Activated B cell treated with CpG ODN at 0.5 μM for 24 hours (primary cell): ENCODE data around the gene MICALL1. TPM values are rescaled to one million over a fixed set of nuclear protein-coding genes. Genes with fewer than 3 reads are reported as not detected.

Experiments
- ATAC-seq: fragments of 200-7000 bp; cut with Tn5 transposase; one replicate; pipeline ENCODE4 v1.10.0; 2021; ENCODE audit warnings: low read depth, mild to moderate bottlenecking, moderate library complexity
- CTCF ChIA-PET: fragments of 350-600 bp; sonication (Branson Sonifier 250); formaldehyde crosslinking; loops from one replicate; lab custom pipeline; 2021; ENCODE audit warnings: antibody characterized with exemption; lab: Charles Lee
- POLR2A ChIA-PET: fragments of 350-600 bp; sonication (Branson Sonifier 250); formaldehyde crosslinking; loops from one replicate; lab custom pipeline; 2021; ENCODE audit warnings: antibody characterized with exemption; lab: Charles Lee
- DNase-seq: peaks from one replicate; pipeline ENCODE4 v3.0.0; 2022
- H3K27ac Mint-ChIP-seq: one replicate; pipeline ENCODE4 v1.8.0; 2020; ENCODE audit warnings: mixed read lengths
- H3K27me3 Mint-ChIP-seq: one replicate; pipeline ENCODE4 v1.8.0; 2021; ENCODE audit warnings: mixed read lengths
- H3K36me3 Mint-ChIP-seq: one replicate; pipeline ENCODE4 v1.8.0; 2021; ENCODE audit warnings: low read depth, mixed read lengths
- H3K4me1 Mint-ChIP-seq: one replicate; pipeline ENCODE4 v1.8.0; 2021; ENCODE audit warnings: mixed read lengths
- H3K4me3 Mint-ChIP-seq: one replicate; pipeline ENCODE4 v1.8.0; 2020; ENCODE audit warnings: mild to moderate bottlenecking, mixed read lengths
- H3K9me3 Mint-ChIP-seq: one replicate; pipeline ENCODE4 v1.8.0; 2020; ENCODE audit warnings: mixed read lengths
- intact Hi-C: fragments of 100-400 bp; cut with micrococcal nuclease; formaldehyde crosslinking; loops from one replicate; pipeline ENCODE4 v1.15.1; 2024
- total RNA-seq: library from RNA; stranded (reverse); gene quantifications from 2 replicates; pipeline ENCODE4 v1.2.3, GENCODE V29; 2022
- TF ChIP-seq, protein P1 (sequence below): fragments of 200-600 bp; IDR thresholded peaks from one replicate; pipeline ENCODE4 v1.8.0; 2022; ENCODE audit warnings: antibody characterized with exemption, mild to moderate bottlenecking

Gene MICALL1
- total RNA-seq, 1 donor from 2014 or later = 27.6 TPM

DNA sequence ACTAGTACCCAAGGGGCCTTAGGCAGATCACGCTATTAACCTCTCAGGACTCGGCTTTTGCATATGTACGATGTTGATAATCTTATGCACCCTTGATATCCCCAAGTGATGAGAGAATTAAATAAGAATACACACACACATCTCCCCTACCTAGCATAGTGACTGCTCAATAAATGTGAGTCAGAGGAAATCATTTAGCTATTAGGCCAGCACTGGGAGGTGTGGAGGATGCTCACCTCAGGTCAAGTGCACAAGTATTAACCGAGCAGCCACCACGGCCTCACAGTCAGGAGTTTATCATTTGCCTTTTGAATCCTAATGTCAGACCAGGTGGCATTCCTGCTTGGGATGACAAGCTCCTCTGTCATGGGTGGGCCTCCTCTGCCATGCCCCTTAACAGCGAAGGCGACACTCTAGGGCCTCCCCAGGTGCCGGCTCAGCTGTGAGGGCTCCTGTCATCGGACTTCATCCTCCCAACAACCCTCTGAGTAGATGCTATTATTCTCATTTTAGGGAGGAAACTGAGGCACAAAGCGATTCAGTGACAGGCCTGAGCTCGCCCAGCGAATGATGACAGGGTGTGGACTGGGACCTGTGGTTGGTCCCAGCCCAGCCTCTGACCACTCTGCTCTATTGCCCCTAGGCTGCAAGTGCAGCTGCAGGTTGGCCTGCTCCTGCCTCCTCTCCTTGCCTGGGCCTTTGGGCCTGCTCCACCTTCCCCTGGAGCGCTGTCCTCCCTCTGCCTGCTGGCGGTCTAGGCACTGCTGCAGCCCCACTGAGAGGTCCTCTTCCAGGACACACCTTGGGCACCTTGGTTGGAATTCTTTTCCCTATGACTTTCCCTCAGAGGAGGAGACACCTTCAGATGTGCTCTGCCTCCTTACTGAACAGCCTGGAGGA lies 83.3 kb downstream of the MICALL1 start:
- ATAC-seq = no peak
- Mint-ChIP-seq H3K4me3 (no peak overlapping the region), H3K27me3 (no peaks in the 10 kb centered on the region), H3K36me3 (no peaks in the 10 kb centered on the region), H3K4me1 (peaks cover 2% of the 10 kb centered on the region), H3K9me3 (no peaks in the 10 kb centered on the region), H3K27ac (no peak overlapping the region)
- intact Hi-C loops = no loop called here
- DNase-seq = no peak
- TF ChIP-seq, protein P1, sequence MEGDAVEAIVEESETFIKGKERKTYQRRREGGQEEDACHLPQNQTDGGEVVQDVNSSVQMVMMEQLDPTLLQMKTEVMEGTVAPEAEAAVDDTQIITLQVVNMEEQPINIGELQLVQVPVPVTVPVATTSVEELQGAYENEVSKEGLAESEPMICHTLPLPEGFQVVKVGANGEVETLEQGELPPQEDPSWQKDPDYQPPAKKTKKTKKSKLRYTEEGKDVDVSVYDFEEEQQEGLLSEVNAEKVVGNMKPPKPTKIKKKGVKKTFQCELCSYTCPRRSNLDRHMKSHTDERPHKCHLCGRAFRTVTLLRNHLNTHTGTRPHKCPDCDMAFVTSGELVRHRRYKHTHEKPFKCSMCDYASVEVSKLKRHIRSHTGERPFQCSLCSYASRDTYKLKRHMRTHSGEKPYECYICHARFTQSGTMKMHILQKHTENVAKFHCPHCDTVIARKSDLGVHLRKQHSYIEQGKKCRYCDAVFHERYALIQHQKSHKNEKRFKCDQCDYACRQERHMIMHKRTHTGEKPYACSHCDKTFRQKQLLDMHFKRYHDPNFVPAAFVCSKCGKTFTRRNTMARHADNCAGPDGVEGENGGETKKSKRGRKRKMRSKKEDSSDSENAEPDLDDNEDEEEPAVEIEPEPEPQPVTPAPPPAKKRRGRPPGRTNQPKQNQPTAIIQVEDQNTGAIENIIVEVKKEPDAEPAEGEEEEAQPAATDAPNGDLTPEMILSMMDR = no peak
- POLR2A ChIA-PET = no interaction called here
- CTCF ChIA-PET = no interaction called here

DNA sequence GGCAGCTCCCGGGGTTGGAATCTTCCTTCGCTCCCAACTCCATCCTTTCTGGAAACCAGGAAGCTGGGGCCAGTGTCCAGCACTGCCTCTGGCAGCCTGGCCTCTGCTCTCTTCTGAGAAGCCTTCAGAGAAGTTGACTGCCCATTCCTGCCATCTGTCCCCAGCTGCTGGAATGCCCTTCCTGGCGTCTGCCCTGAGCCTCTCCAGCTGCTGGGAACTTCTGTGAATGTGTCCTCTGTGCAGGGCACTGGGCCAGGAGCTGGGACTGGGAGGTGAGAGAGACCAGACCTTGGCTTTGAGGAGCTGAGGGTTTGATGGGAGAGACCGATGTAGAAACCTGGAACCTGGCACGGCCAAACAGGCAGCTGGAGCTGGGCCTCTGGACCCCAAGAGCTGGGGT lies 84.2 kb downstream of the MICALL1 start:
- ChIA-PET CTCF (no interaction called here), POLR2A (no interaction called here)
- Mint-ChIP-seq H3K9me3 (no peaks in the 10 kb centered on the region), H3K4me3 (no peak overlapping the region), H3K36me3 (no peaks in the 10 kb centered on the region), H3K27me3 (no peaks in the 10 kb centered on the region), H3K4me1 (peaks cover 5% of the 10 kb centered on the region), H3K27ac (no peak overlapping the region)
- TF ChIP-seq, protein P1 = no peak
- ATAC-seq = no peak
- DNase-seq = no peak
- intact Hi-C loops = no loop called here

DNA sequence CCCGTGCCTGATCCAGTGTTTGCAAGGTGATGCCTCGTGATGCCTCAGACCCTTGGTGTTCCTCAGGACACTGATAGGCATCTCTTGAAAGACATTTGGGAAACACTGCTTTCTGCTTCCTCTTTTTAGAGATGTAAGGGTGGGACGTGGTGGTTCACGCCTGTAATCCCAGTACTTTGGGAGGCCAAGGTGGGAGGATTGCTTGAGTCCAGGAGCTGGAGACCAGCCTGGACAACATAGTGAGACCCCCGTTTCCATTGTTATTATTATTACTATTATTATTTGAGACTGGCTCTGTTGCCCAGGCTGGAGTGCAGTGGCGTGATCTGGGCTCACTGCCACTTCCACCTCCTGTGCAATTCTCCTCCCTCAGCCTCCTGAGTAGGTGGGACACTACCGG lies 84.8 kb downstream of the MICALL1 start:
- no peak for DNase-seq
- no peaks in the 10 kb centered on the region for H3K36me3 Mint-ChIP-seq
- ChIA-PET POLR2A (no interaction called here), CTCF (no interaction called here)
- no peaks in the 10 kb centered on the region for H3K27me3 Mint-ChIP-seq
- ATAC-seq = no peak
- H3K4me1 Mint-ChIP-seq = peaks cover 10% of the 10 kb centered on the region
- no peak overlapping the region for H3K27ac Mint-ChIP-seq
- TF ChIP-seq, protein P1 = no peak
- H3K9me3 Mint-ChIP-seq = no peaks in the 10 kb centered on the region
- H3K4me3 Mint-ChIP-seq = no peak overlapping the region
- intact Hi-C loops = no loop called here

DNA sequence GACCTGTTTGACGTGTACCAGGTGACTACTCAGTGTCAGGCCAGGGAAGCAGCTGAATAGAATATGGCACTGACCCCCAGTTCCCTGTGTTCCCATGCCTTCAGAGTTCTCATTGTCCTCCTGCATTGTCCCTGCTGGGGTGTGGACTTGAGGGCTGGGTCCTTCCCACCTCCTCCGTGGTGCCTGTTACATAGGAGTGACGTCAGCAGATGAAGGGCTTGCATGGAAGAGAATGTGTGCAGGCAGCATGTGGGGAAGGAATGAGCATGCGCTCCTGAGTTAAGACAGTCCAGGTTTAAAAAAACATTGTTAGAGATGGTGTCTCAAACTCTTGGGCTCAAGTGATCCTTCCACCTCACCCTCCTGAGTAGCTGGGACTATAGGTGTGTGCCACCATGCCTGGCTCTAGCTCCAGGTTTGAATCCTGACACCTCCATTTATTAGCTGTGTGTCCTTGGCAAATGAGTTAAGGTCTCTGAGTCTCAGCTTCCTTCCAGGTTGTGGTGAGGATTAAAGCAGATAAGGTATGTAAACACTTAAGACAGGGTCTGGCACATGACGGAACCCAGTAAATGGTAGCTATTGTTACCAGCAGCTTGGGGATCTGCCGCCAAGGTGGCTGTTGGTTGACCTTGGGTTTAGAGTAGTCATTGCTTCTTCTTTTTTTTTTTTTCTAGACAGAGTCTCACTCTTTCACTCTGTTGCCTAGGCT lies 85.8 kb downstream of the MICALL1 start:
- Mint-ChIP-seq H3K9me3 (no peaks in the 10 kb centered on the region), H3K27me3 (no peaks in the 10 kb centered on the region), H3K27ac (no peak overlapping the region), H3K36me3 (no peaks in the 10 kb centered on the region), H3K4me1 (peaks cover 21% of the 10 kb centered on the region), H3K4me3 (no peak overlapping the region)
- TF ChIP-seq, protein P1 = no peak
- ATAC-seq = no peak
- ChIA-PET CTCF (no interaction called here), POLR2A (no interaction called here)
- DNase-seq = no peak
- intact Hi-C loops = no loop called here

Other genes starting within 250 kb of the MICALL1 start
- 17.7 and 22.6 TPM in 2 replicates for gene PDXP, start 247.6 kb upstream of the MICALL1 start, total RNA-seq
- 230 and 254 TPM in 2 replicates for gene LGALS1, start 230.7 kb upstream of the MICALL1 start, total RNA-seq
- 39.0 and 39.8 TPM in 2 replicates for gene NOL12, start 220.0 kb upstream of the MICALL1 start, total RNA-seq
- 25.5 and 27.4 TPM in 2 replicates for gene TRIOBP, start 209.2 kb upstream of the MICALL1 start, total RNA-seq
- gene GCAT, start 98.4 kb upstream of the MICALL1 start, total RNA-seq = 0.40 and 0.83 TPM in 2 replicates
- gene GALR3, start 82.9 kb upstream of the MICALL1 start, total RNA-seq = not detected in 2 replicates
- gene ANKRD54, start 62.0 kb upstream of the MICALL1 start, total RNA-seq = 12.6 and 16.5 TPM in 2 replicates
- 712 and 718 TPM in 2 replicates for gene EIF3L, start 56.9 kb upstream of the MICALL1 start, total RNA-seq
- gene C22orf23, start 47.3 kb downstream of the MICALL1 start, total RNA-seq = 0.16 TPM in 1 of 2 replicates, not detected in the other
- gene POLR2F, start 47.4 kb downstream of the MICALL1 start, total RNA-seq = 47.8 and 67.3 TPM in 2 replicates
- gene SOX10, start 78.3 kb downstream of the MICALL1 start, total RNA-seq = not detected in 2 replicates
- gene PICK1, start 151.1 kb downstream of the MICALL1 start, total RNA-seq = 21.5 and 25.5 TPM in 2 replicates
- not detected in 2 replicates for gene SLC16A8, start 177.9 kb downstream of the MICALL1 start, total RNA-seq
- gene BAIAP2L2, start 204.4 kb downstream of the MICALL1 start, total RNA-seq = 0.34 and 0.64 TPM in 2 replicates